Esophagus muscularis mucosa (tissue), 4 donors: ENCODE results near the gene SNRPD2.

Experiments used
- EP300 ChIP-seq: sonication (generic); formaldehyde crosslinking; IDR thresholded peaks from one replicate; pipeline ENCODE4 v1.6.1; 2017; ENCODE audit warnings: antibody characterized with exemption
- POLR2A ChIP-seq: fragments of 450-650 bp; IDR thresholded peaks from one replicate; pipeline ENCODE4 v1.6.1; 2017; ENCODE audit warnings: antibody characterized with exemption, moderate library complexity, mild to moderate bottlenecking, low read depth
- POLR2AphosphoS5 ChIP-seq, 2 donors: sonication (generic); formaldehyde crosslinking; IDR thresholded peaks; one replicate each; pipeline ENCODE4 v1.6.1; 2017; ENCODE audit warnings: antibody characterized with exemption in 2 of 2
- TF ChIP-seq, protein P1 (sequence below), 3 experiments: fragments of 200-600 bp in 2 of 3; fragments of 450-650 bp in 1 of 3; sonication (generic) in 2 of 3; IDR thresholded peaks; one replicate each; pipeline ENCODE4 v1.5.1; 2017 to 2019; ENCODE audit warnings: antibody characterized with exemption in 3 of 3, mild to moderate bottlenecking in 2 of 3, moderate library complexity in 1 of 3

DNA sequence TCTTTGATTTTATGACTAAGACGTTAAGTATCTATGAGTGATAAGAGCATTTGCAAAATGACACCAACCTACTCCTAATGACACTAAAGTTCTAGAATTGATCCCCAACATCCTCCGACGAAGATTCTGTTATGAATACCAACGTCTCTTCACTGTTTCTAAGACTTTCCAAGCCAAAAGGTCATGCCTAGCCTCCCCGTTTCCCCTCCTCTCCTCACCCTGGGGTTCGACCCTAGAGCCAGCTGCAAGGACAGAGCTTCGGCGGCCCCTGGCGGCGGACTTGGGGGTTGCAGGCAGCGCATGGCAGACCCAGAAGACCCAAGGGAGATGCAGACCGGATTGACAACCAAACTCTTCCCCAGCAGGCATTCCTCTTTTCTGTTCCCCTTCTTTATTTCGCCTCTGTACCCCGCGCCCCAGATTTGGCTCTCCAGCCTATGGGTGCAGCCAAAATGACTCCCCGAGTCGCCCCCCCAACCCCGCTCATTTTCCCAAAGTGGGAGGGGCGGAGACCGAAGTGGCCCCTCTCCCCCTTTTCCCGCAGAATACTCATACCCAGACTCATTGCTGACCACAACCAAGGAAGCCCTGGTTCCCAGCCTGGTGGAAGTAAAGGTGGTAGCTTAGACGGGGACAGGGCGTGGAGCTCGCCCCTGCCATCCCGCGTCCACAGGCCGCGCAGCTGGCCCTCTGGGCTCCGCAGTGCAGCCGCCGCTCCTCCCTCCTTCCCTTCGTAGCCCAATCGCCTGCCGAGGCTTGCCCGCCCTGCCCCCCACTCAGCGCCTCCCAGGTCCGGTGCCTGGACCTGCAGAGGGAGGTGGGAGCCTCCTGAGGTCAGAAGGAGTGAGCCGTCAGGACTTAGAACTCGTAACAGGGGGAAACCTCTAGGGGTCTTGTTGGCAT, 48.5 kb downstream of the SNRPD2 start:
- TF ChIP-seq, protein P1, sequence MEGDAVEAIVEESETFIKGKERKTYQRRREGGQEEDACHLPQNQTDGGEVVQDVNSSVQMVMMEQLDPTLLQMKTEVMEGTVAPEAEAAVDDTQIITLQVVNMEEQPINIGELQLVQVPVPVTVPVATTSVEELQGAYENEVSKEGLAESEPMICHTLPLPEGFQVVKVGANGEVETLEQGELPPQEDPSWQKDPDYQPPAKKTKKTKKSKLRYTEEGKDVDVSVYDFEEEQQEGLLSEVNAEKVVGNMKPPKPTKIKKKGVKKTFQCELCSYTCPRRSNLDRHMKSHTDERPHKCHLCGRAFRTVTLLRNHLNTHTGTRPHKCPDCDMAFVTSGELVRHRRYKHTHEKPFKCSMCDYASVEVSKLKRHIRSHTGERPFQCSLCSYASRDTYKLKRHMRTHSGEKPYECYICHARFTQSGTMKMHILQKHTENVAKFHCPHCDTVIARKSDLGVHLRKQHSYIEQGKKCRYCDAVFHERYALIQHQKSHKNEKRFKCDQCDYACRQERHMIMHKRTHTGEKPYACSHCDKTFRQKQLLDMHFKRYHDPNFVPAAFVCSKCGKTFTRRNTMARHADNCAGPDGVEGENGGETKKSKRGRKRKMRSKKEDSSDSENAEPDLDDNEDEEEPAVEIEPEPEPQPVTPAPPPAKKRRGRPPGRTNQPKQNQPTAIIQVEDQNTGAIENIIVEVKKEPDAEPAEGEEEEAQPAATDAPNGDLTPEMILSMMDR (IDR thresholded peaks at IDR 0.05): peak; percentile 97 to 100 (median 99)
- TF ChIP-seq POLR2AphosphoS5 (IDR thresholded peaks at IDR 0.05) (peak in 1 of 2 donors; percentile 29), EP300 (no peak), POLR2A (no peak)
